GM18498 (cell line): Measurements from ENCODE around the gene SEC23B.
A peak's percentile ranks its signal among the peaks of the same experiment; 100 is the strongest.
"Not testable (repeated sequence)": the region's sequence is repeated elsewhere in the genome, so short reads cannot be mapped to it uniquely, and the experiment has no call there.

ENCODE experiments used
- ATAC-seq: cut with Tn5 transposase; IDR thresholded peaks from one replicate; pipeline ENCODE4 v1.9.1; 2021; ENCODE audit warnings: mild to moderate bottlenecking, moderate library complexity; ENCODE audit not compliant: unreplicated experiment

The SEC23B gene

DNA sequence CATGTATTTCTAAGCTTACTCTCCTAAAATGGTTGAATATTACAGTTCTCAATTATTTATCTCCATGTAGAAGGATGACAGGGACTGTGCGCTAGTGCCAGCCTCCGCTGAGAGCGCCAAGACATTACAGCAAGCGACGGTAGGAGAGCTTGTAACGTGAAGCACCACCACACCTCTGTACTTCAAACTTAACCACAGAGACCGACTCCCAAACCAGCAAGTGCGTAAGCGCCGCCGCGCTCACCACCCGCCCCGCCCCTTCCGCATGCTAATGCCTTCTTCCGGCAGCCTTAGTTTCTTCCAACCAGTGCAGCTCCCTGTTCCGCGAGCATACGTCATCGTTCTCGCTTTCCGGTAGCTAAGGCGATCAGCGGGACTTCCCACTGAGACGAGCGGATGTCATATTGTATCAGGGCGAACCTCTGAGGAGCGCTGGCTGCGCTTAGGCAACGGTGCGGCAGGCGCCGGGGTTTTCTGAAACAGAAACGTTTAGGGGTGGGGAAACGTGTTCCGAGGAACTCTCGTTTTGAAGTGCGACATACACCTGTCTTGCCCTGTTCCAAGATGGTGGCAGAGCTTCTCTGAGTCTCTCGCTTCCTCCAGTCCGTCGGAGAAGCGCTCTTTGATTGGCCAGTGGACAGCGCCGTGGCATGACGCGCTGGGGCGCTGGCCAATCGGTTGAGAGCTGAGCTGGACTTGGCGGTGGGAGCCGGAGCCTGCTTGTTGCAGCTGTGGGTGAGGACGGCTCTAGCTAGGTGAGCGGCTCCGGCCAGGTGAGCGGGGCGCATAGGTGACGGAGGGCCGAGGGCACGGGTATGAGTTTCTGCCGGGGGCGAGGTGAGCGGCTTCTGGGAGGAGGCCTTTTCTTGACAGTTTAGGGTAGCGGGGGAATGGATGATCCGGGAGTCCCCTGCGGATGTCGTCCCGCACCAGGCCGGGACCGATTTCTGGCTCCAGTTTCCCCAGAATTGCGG lies at the start of gene SEC23B:
Gene SEC23B (plus strand): TSS at position 723 of the 974 bp plus-strand sequence. CDS start 2,896 bp downstream, outside the sequence.
- ATAC-seq: peak; percentile 97

DNA sequence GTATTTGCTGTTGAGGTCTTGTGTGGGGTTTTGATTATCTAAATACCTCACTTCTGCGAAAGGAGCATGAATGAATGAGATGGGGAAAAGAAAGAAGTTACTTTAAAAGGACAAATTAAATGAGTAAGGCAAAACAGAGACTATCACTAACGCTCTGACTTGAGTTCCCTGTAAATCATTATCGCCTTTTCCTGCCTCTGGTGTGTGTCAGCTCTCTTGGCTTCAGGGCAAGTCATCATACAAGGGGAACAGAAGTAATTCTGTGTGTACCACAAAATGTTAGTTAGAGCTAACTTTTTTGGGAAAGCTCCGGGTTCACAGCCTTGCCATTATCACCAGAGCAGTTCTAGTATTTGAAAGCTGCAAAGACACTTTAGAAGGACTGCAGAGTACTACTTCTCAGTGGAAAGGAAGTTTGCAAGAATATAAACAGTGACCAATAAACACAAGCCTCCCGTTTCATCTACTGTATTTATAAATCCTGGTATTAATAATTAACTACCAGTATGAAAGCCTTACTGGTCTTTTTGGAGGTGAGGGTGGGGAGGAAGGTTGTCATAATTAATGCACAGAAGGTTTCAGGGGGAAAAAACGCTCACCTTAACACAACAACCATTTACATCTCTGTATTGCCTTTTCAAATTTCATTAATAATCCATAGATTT lies 42.1 kb upstream of the SEC23B start:
- no peak for ATAC-seq

DNA sequence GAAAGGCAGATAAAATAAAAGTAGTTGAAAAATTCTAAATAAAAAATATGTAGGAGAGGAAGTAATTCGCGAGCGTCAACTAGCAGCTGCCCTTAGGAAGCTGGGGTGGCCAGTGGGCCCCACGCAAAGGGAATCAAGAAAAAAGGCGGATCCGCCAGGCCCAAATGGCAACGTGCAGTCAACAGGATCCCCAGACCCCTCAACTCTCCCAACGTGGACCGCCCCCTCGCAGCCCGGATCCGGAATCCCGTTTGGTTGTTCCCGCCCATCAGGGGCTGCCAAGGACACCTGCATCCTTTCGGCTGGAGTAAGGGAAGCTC lies 41.2 kb upstream of the SEC23B start:
- ATAC-seq: peak; percentile 33

DNA sequence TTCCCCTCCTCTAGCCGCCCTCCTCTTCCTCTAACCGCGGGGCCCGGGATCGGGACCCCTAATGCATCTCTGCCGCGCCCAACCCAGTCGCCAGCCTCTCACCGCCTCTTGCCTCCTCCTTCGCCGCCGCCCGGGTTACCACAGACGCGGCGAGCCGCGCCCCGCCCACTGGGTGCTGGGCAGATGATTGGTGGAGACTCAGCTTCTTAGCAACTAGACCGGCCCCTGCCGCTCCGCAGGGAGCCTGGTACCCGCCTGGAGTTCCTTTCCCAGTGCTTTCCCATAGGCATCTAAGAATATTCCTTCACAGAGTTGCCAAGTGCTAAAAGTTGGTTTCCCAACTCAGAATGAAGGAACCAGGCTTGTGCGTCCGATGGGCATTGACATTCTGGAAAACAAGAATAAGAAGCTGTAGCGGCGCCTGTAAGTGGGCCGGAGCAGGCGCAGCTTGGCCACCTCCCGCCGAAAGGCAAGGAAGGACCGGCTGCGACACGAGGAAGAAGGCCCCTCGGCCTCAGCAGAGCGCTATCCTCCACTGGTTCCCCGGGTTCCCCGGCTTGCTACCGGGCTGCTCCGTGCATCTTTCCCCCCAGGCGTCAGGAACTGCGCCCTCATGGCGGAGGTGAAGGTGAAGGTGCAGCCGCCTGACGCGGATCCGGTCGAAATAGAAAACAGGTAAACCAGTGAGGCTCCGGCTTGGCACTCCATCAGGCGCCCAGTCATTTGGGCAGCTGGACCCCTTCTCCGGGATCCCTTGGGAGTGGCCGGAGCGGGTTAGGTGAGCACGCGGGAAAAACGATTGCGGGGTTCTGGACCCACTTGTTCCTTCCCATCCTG lies 40.6 kb upstream of the SEC23B start, which contains the start of the genes DZANK1 and POLR3F:
Gene DZANK1 (minus strand): TSS at position 137 of the 837 bp plus-strand sequence. CDS start 1,672 bp downstream, outside the sequence.
Gene POLR3F (plus strand): TSS at position 497 of the 837 bp plus-strand sequence. CDS start 117 bp downstream, at position 614.
- peak; percentile 99 for ATAC-seq

DNA sequence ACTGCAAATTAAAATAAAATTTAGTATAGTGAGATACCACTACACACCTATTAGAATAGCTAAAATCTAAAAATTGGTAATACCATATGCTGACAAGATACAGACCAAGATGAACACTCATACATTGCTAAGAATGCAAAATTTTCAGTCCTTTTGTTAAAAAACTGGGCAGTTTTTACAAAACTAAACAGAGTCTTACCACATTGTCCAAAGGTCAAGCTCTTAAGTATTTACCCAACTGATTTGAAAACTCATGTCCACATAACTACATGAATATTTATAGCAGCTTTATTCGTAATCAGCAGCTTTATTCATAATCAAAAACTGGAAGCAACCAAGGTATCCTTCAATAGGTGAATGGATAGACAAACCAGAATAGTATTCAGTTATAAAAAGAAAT lies 30.5 kb upstream of the SEC23B start:
- no peak for ATAC-seq

DNA sequence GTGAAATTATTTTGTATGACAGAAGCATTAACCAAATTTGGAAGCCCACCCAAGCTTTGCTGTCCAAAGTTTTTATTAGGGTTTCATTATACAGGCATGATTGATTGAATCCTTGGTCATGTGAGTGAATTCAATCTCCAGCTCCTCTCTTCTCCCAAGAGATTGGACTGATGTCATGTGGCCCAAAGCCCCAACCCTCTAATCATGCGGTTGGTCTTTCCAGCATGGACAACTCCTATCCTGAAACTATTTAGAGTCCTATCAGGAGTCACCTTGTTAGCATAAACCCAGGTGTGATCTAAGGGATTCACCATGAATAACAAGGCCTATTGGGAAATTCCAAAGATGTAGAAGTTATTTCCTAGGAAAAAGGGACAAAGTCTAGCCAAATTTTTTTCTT lies 29.9 kb upstream of the SEC23B start:
- ATAC-seq: no peak

DNA sequence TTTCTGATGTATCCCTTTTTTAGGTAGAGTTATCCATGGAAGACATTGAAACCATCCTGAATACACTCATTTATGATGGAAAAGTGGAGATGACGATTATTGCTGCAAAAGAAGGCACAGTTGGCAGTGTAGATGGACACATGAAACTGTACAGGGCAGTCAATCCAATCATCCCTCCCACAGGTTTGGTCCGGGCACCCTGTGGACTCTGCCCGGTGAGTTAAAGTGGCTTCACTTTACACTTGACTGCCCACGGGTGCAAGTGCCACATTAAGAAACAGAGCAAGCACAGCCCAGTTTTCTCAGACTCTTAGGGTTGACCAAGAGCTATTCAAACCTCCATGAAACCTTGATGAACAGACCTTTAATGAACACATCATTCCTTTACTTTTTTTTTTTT lies 26.1 kb upstream of the SEC23B start:
- ATAC-seq: no peak

DNA sequence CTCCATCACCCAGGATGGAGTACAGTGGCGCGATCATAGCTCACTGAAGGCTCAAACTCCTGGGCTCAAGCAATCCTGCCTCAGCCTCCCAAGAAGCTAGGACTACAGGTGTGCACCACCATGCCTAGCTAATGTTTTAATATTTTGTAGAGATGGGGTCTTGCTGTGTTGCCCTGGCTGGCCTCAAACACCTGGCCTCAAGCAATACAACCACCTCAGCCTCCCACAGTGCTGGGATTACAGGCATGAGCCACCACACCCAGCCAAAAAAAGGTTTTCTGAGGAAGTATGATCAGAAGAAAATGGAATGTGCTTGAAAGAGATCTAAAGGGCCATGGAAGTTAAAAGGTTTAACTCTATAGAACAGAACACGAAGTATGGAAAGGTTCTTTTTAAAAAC lies 19.4 kb upstream of the SEC23B start:
- ATAC-seq: no peak

DNA sequence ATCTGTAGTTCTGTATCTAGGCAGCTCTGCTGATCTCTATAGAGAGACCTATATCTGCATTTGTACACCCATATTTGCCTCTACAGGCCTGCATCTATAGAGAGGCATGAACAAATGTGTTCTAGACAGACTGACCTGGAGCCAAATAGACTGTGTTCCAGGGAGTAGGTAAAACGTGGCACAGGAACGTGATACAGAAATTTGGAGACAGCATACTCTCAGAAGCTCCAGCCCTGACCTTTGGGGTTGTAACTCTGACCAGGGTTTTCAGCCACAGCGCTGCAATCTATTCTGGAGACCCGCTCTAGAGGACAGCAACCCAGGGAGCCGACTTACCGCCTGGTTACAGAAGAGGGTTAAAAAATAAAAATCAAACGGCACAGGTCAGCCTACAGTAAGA lies 11.7 kb upstream of the SEC23B start:
- no peak for ATAC-seq

DNA sequence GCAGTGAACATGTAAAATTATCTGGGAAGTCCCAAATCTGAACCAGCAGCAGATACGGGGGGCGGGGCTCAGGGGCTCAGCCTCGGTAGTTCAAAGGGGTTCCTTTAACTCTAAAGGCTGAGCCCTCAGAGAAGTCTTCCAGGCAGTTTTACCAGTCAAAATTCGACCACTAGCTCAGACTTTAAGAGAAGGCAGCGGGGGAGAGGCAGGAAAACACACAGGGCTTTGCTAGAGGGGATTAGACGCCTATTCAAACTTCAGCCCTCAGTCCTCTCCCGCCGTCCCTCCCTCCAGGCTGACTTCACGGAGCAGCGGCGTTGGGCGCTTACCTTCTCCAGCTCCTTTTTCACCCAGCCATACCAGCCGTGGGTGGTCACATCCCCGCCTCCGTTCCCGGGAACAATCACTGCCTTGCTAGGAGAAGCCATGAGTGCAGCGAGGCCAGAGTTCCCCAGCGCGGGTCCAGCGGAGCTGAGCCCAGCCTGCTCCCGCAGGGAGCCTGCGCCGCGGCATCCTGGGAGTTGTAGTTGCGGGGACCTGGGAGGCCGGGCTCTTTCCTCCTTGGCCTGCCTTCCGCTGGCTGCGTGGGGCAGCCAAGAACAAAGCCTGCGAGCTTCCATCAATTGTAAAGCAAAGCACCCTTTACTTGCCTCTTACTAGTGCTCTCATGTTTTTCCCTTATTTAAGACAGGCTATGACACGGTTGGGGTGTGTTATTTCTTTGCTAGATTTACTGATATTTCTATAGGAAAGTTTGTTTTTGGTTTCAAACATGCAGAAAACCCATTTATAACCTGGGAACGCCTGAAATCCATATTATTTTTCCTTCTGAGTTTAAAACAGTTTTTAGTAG lies 10.8 kb upstream of the SEC23B start, which contains the start of gene RBBP9:
Gene RBBP9 (minus strand): TSS at position 486 of the 853 bp plus-strand sequence. CDS start 58 bp downstream, at position 428.
- ATAC-seq: peak; percentile 99

DNA sequence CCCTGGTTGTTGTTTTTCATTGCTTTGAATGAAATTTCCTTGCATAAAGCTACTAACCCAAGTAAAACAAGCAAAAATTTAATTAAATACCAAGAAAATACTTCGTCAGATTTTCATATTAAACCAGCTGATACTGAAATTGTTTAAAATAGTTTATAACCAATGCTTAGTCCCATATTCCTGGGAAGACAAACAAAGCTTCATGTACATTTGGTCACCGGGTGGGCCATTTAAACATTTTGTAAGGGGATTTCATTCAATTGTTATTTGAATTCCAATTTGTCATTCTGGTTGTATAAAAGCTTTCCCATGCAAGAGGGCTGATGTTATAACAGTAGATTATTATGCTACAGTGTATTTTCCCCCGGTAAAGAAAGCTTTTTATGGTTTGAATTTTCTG lies 10.1 kb upstream of the SEC23B start:
- no peak for ATAC-seq

DNA sequence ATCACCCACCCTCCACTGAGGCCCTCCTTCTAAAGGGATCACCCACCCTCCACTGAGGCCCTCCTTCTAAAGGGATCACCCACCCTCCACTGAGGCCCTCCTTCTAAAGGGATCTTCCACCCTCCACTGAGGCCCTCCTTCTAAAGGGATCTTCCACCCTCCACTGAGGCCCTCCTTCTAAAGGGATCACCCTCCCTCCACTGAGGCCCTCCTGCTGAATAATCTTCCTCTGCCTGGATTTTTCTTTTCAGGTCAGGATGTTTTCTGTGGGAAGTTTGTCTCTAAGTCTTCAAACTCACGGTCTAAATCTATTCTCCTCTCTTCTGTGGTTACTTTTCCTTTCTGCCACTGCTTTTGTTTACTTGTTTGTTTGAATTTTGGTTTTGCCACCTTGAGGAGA lies 6.1 kb upstream of the SEC23B start:
- ATAC-seq: not testable (repeated sequence)

DNA sequence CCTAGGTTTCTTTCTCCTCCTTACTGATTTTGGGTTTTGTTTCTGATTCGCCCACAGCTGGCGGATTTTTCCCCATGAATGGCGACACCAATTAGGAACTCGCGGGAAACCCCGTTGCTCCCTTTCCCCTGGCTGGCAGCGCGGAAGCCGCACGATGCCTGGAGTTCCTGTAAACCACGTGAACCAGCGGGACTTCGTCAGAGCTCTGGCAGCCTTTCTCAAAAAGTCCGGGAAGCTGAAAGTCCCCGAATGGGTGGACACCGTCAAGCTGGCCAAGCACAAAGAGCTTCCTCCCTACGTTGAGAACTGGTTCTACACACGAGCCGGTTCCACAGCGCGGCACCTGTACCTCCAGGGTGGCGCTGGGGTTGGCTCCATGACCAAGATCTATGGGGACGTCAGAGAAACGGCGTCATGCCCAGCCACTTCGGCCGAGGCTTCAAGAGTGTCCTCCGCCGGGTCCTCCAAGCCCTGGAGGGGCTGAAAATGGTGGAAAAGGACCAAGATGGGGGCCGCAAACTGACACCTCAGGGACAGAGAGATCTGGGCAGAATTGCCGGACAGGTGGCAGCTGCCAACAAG lies 3.2 kb upstream of the SEC23B start:
- ATAC-seq: no peak

DNA sequence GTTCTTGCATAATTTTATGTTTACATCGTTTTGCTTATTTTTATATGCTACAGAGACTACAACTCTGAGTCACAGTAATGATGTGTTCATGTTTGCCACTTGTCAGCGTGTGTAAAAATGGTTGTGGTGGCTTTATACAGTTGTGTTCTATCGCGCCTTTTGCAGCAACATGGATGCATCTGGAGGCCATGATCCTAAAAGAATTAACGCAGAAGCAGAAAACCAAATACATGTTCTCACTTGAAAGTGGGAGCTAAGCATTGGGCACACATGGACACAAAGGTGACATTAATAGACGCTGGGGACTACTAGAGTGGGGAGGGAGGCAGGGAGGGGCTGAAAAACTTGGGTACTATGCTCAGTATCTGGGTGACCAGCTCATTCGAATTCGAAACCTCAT lies 996 bp upstream of the SEC23B start:
- no peak for ATAC-seq

DNA sequence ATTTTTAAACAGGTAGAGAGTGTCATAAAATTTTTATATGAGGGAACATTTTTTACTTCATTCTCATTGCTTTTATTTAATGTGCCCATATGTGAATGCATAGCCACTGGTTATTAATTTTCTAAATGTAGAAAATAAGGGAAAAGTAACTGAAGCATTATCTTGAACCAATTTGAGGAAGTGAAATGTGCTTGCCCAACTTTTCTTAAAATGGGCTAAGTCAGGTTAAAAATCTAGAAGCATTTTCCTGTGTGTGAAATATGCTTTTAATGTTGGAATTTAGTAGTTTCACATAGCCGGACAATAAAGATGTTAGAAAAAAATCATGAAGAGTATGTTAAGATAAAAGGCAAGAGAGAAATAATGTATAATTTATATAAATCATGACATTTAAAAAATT lies 3.8 kb downstream of the SEC23B start:
- no peak for ATAC-seq

DNA sequence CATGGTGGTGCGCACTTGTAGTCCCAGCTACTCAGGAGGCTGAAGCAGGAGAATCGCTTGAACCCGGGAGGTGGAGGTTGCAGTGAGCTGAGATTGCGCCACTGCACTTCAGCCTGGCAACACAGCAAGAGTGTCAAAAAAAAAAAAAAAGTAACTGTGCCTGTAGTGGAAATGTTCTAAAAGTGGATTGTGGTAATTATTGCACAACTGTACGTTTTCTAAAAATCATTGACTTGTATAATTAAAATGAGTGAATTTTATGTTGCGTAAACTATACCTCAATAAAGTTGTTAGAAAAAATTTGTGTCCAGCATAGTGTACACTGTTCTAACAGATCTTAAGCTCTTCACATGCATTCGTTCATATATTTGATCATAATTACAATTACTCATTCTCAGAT lies 5.5 kb downstream of the SEC23B start:
- ATAC-seq: no peak

DNA sequence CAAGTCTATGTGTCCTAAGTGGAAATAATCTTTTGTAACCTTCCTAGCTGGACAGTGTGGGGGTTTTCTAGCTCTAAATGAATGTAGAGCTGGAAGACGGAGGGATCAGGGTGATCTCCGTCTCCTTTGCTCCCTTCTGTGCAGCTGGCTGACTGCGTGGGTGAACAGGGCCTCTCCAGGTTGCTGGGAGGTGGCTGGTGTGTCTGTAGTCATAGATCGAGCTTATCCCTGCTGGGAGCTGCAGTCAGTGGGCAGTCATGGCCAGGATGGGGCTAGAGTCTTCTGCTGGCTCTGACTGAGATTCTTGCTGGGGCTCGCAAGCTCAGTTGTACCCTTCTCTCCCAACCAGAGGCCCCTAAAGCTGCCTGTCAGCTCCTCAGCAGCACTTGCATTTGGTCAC lies 6.4 kb downstream of the SEC23B start:
- no peak for ATAC-seq

DNA sequence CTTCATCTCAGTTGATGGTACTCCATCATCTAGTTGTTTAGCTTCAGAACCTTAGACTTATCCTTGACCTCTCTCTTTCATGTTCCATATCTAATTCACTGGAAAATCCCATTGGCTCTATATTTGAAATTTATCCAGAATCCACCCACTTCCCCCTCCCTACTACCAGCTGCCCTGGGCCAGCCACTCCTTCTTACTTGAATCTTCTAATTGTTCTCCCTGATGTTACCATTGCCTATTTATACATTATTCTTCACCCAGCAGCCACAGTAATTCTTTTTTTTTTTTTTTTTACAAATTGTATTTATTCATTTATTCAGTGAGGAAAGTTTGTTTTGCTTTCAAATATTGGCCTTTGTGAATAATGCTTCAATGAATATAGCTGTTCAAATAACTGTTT lies 8.2 kb downstream of the SEC23B start:
- no peak for ATAC-seq

DNA sequence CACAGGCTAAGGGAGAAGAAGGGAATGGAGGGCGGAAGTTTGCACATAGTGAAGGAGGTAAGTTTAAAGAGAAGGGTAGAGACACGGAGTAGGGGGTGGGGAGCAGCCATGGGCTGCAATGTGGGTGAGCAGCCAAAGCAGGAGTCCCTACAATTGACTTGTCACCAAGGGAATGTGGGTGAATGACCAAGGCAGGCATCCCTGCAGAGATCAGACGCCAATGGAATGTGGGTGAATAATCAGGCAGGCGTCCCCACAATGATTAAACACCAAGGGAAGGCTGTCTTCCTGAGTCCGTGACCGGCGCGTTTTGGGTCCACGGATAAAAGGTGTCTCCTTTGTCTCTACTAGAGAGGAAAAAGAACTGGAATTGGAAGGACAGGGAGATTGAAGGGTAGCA lies 14.3 kb downstream of the SEC23B start:
- not testable (repeated sequence) for ATAC-seq

DNA sequence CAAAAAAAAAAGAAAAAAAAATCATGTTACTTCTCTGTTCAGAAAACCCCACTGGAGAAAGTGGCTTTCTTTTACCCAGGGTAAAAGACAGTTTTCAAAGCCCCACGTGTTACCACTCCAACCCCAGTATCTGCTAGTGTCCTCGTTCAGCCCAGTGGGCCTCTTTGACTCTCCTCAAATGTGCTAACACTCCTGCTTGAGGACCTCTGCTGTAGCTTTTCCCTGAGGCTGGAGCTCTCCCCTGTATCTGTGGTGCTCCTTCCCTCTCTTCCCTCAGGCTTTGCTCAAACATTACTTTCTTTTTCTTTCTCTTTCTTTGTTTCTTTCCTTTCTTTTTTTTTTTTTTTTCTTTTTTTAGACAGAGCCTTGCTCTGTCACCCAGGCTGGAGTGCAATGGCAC lies 15.3 kb downstream of the SEC23B start:
- no peak for ATAC-seq
